NB4 (cell line): Measurements from ENCODE around the gene CTAG2.
"Not testable (repeated sequence)": the region's sequence is repeated elsewhere in the genome, so short reads cannot be mapped to it uniquely, and the experiment has no call there.

Source experiments
- CTCF ChIP-seq: IDR thresholded peaks from one replicate; pipeline ENCODE4 v1.5.1; 2012; ENCODE audit warnings: low read depth, low read length
- POLR2A ChIP-seq: IDR thresholded peaks from 2 replicates; pipeline ENCODE4 v1.6.1; 2011; ENCODE audit warnings: mild to moderate bottlenecking; ENCODE audit not compliant: insufficient read length; ENCODE audit errors: extremely low read depth

- TF ChIP-seq CTCF, POLR2A: not testable (repeated sequence)
Measured at GRCh38 chrX:154653413-154653812, at the start of gene CTAG2.
